Activated T-helper 17 cell treated with anti-CD3 and anti-CD28 coated beads, Interleukin-2, amount 50 U/mL, for 72 hours (primary cell): ENCODE data around the gene RING1. TPM values are rescaled to one million over a fixed set of nuclear protein-coding genes. Genes with fewer than 3 reads are reported as not detected.

ENCODE experiments used
- ATAC-seq: fragments of 150-1000 bp; cut with Tn5 transposase; replicated peaks from 2 replicates; pipeline ENCODE4 v1.10.0; 2021; ENCODE audit warnings: mild to moderate bottlenecking, moderate library complexity
- H3K27ac Mint-ChIP-seq: one replicate; pipeline ENCODE4 v1.8.0; 2022; ENCODE audit warnings: mixed read lengths
- H3K27me3 Mint-ChIP-seq: one replicate; pipeline ENCODE4 v1.8.0; 2022; ENCODE audit warnings: mixed read lengths
- H3K36me3 Mint-ChIP-seq: one replicate; pipeline ENCODE4 v1.8.0; 2022; ENCODE audit warnings: low read depth, mild to moderate bottlenecking, mixed read lengths
- H3K4me1 Mint-ChIP-seq: one replicate; pipeline ENCODE4 v1.8.0; 2022; ENCODE audit warnings: mixed read lengths
- H3K4me3 Mint-ChIP-seq: one replicate; pipeline ENCODE4 v1.8.0; 2022; ENCODE audit warnings: mild to moderate bottlenecking, mixed read lengths
- H3K9me3 Mint-ChIP-seq: one replicate; pipeline ENCODE4 v1.8.0; 2022; ENCODE audit warnings: mixed read lengths
- total RNA-seq, 2 donors: library from RNA; stranded (reverse); gene quantifications; one replicate each; pipeline ENCODE4 v1.2.3, GENCODE V29; 2022

RING1 gene
- total RNA-seq, 2 donors from 2014 or later: 22.7 to 25.1 TPM

- H3K9me3 Mint-ChIP-seq: no peaks in the 10 kb centered on the region
- peak; percentile 75 for ATAC-seq
- H3K4me3 Mint-ChIP-seq: peak overlapping the region; percentile 100
- H3K36me3 Mint-ChIP-seq: peaks cover 71% of the 10 kb centered on the region
- H3K27ac Mint-ChIP-seq: peak overlapping the region; percentile 91
- H3K27me3 Mint-ChIP-seq: no peaks in the 10 kb centered on the region
- H3K4me1 Mint-ChIP-seq: peaks cover 57% of the 10 kb centered on the region
Measured at GRCh38 chr6:33205191-33206026, 2.9 kb upstream of the RING1 start.

DNA sequence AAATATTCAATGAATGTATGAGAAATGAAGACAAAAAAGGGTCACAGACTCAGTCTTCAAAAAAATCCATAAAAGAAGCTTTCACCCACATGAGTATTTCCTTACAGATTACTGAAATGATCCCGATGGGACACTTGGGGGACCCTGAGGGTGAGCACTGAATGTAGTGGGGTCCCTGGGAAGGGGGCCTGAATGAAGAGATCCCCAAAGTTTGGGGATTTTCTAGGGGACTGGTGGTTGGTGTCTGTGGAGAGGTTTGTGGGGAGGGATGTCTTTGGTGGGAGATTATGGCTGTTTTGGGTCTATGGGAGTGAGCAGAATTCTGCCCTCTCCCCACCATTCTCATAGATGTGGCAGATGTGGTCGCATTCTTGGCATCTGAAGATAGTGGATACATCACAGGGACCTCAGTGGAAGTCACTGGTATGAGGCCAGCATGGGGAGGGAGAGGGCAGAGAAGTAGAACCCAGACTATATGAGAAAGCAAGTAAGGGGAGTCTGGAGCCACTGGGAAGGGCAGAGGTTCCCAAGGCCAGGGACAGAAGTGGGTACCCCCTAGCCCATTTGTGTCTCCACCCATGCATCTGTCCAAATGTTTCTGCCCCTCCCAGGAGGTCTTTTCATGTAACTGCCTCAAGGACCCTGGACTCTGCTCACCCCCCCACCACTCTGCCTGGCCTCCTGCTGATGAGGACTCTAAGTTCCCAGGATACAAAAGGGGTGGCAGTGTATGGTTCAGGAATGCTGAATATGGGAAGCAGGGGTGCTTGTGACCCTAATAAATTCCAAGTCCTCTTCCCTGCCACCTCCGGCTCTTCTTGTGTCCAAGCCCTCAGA lies 2.1 kb upstream of the RING1 start:
- no peaks in the 10 kb centered on the region for H3K9me3 Mint-ChIP-seq
- H3K27ac Mint-ChIP-seq: peak overlapping the region; percentile 91
- peak overlapping the region; percentile 100 for H3K4me3 Mint-ChIP-seq
- no peak for ATAC-seq
- H3K27me3 Mint-ChIP-seq: no peaks in the 10 kb centered on the region
- peaks cover 57% of the 10 kb centered on the region for H3K4me1 Mint-ChIP-seq
- H3K36me3 Mint-ChIP-seq: peaks cover 71% of the 10 kb centered on the region

DNA sequence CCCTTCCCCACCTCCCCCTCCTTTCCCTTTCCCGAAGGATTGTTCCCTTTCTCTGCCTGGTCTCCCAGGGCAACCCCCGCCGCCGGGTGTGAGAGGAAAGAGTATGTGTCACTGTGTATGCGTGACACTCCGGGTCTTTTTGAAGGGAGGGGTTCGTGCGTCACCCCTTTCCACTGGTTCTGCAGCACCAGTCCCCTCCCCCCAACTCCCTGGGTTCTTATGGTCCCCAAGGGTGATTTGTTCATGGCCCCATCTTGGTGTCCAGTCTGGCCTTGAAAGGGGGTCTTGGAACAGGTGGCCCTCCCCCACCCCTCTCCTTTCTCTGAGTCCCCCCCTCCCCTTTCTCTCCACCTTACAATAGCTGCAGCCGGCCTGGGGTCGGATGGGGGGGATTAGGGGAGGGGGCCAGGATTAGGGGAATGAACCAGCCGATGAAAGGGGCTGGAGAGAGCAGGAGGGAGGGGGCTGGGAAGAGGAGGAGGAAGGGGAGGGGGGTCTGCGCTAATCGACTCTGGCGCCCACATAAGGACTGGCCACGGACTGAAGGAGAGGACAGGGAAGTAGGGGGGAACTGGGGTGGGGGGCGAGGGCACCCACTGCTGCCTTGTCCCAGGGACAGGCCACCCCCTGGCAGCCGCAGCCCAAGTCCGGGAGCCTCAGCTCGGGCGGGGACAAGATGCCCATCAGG lies 1.3 kb upstream of the RING1 start:
- H3K4me3 Mint-ChIP-seq: peak overlapping the region; percentile 100
- ATAC-seq: no peak

GRCh38 chr6:33207552-33208090 lies 679 bp upstream of the RING1 start:
- Mint-ChIP-seq H3K27ac (peak overlapping the region; percentile 94), H3K4me1 (peaks cover 47% of the 10 kb centered on the region), H3K36me3 (peaks cover 70% of the 10 kb centered on the region), H3K4me3 (peak overlapping the region; percentile 100), H3K27me3 (peaks cover 3% of the 10 kb centered on the region), H3K9me3 (no peaks in the 10 kb centered on the region)
- no peak for ATAC-seq

More for the DNA sequence above, 1.3 kb upstream of the RING1 start:
- H3K9me3 Mint-ChIP-seq: no peaks in the 10 kb centered on the region
- peaks cover 70% of the 10 kb centered on the region for H3K36me3 Mint-ChIP-seq
- no peaks in the 10 kb centered on the region for H3K27me3 Mint-ChIP-seq
- peaks cover 51% of the 10 kb centered on the region for H3K4me1 Mint-ChIP-seq
- H3K27ac Mint-ChIP-seq: peak overlapping the region; percentile 91

DNA sequence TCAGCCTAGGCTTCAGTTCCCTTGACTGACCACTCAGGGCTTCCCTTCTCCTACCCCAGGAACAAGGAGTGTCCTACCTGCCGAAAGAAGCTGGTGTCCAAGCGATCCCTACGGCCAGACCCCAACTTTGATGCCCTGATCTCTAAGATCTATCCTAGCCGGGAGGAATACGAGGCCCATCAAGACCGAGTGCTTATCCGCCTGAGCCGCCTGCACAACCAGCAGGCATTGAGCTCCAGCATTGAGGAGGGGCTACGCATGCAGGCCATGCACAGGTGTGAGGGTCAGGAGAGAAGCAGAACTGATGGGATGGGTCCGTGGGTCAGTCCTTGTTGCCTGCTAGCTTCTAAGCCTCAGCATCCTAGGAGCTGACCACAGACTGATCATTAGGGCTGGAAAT lies 1.6 kb downstream of the RING1 start:
- Mint-ChIP-seq H3K4me3 (peak overlapping the region; percentile 100), H3K27ac (no peak overlapping the region), H3K9me3 (no peaks in the 10 kb centered on the region), H3K36me3 (peaks cover 61% of the 10 kb centered on the region), H3K4me1 (peaks cover 40% of the 10 kb centered on the region), H3K27me3 (peaks cover 18% of the 10 kb centered on the region)
- no peak for ATAC-seq

GRCh38 chr6:33211136-33211535 lies 2.8 kb downstream of the RING1 start:
- H3K36me3 Mint-ChIP-seq: peaks cover 52% of the 10 kb centered on the region
- H3K27ac Mint-ChIP-seq: no peak overlapping the region
- no peak overlapping the region for H3K4me3 Mint-ChIP-seq
- H3K4me1 Mint-ChIP-seq: peaks cover 27% of the 10 kb centered on the region
- H3K9me3 Mint-ChIP-seq: no peaks in the 10 kb centered on the region
- H3K27me3 Mint-ChIP-seq: peaks cover 21% of the 10 kb centered on the region
- no peak for ATAC-seq

GRCh38 chr6:33211666-33212422 lies 3.5 kb downstream of the RING1 start:
- Mint-ChIP-seq H3K4me1 (peaks cover 24% of the 10 kb centered on the region), H3K9me3 (no peaks in the 10 kb centered on the region), H3K27ac (no peak overlapping the region), H3K27me3 (peaks cover 21% of the 10 kb centered on the region), H3K36me3 (peaks cover 52% of the 10 kb centered on the region), H3K4me3 (no peak overlapping the region)
- no peak for ATAC-seq

DNA sequence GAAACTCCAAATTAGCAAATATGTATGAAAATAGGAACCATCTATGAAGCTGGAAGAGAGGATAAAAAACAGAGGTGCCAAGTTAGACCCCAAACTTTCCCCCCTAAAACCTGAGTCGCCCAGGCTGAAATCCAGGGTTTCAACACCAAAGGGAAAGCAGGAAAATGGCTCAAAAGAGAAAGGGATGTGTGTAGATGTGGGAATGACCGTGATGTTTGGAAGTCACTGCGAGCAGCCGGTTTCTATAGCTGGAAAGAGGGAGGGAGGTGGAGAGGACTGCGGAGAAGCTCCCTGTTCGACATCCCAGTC lies 4.5 kb downstream of the RING1 start:
- H3K4me3 Mint-ChIP-seq: peak overlapping the region; percentile 50
- ATAC-seq: no peak
- H3K36me3 Mint-ChIP-seq: peaks cover 52% of the 10 kb centered on the region
- no peaks in the 10 kb centered on the region for H3K9me3 Mint-ChIP-seq
- H3K4me1 Mint-ChIP-seq: peaks cover 24% of the 10 kb centered on the region
- peaks cover 25% of the 10 kb centered on the region for H3K27me3 Mint-ChIP-seq
- peak overlapping the region; percentile 61 for H3K27ac Mint-ChIP-seq

- peaks cover 24% of the 10 kb centered on the region for H3K4me1 Mint-ChIP-seq
- H3K4me3 Mint-ChIP-seq: peak overlapping the region; percentile 50
- H3K27ac Mint-ChIP-seq: peak overlapping the region; percentile 61
- no peak for ATAC-seq
- no peaks in the 10 kb centered on the region for H3K9me3 Mint-ChIP-seq
- H3K36me3 Mint-ChIP-seq: peaks cover 52% of the 10 kb centered on the region
- H3K27me3 Mint-ChIP-seq: peaks cover 30% of the 10 kb centered on the region
Measured at GRCh38 chr6:33213166-33213988, 5.1 kb downstream of the RING1 start.

GRCh38 chr6:33213989-33214335 lies 5.7 kb downstream of the RING1 start:
- Mint-ChIP-seq H3K4me1 (peaks cover 20% of the 10 kb centered on the region), H3K27ac (peak overlapping the region; percentile 61), H3K36me3 (peaks cover 47% of the 10 kb centered on the region), H3K4me3 (peak overlapping the region; percentile 50), H3K27me3 (peaks cover 36% of the 10 kb centered on the region), H3K9me3 (no peaks in the 10 kb centered on the region)
- no peak for ATAC-seq

DNA sequence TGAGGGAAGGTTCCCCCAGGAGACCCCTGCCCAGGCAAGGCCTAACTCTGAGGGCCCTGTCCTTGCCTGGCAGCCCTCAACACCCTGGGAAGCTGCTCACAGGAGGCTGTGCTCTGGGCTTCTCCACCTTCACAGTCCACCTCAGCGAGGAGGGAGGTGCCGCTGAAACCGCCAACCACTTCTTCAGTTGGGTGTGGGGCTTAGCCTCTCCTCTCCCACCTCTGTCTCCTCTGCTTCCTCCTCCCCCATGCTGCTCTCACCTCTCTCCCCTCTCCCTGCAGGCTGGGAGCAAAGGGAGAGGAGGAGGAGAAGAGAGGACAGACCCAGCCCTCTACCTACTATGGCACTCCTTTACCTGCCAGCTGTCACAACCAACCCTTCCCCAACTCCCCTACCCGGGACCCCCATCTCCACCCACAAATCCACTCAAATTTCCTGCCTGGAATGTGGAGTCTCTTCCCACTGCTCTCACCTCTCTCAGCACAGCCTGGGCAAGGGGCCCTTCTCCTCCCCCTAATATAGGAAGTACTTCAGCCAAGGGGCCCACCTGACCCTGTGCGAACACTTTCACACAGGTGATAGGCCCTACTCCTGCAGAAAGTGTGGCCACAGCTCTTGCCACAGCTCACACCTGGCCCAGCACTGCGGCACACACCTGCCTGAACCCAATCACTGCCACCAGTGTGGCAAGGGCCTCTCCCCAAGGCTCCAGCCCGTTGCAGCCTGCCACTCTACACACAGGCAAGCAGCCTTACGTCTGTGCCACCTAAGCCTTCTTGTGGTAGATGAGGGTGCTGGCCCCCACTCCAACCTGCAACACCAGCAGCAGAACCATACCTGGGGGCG lies 7.2 kb downstream of the RING1 start:
- Mint-ChIP-seq H3K4me1 (peaks cover 13% of the 10 kb centered on the region), H3K27ac (no peak overlapping the region), H3K9me3 (no peaks in the 10 kb centered on the region), H3K36me3 (peaks cover 32% of the 10 kb centered on the region), H3K27me3 (peaks cover 42% of the 10 kb centered on the region), H3K4me3 (no peak overlapping the region)
- ATAC-seq: no peak

- no peak overlapping the region for H3K27ac Mint-ChIP-seq
- H3K36me3 Mint-ChIP-seq: peaks cover 25% of the 10 kb centered on the region
- peaks cover 42% of the 10 kb centered on the region for H3K27me3 Mint-ChIP-seq
- H3K4me3 Mint-ChIP-seq: no peak overlapping the region
- no peaks in the 10 kb centered on the region for H3K9me3 Mint-ChIP-seq
- H3K4me1 Mint-ChIP-seq: peaks cover 13% of the 10 kb centered on the region
- no peak for ATAC-seq
Measured at GRCh38 chr6:33216117-33216649, 7.9 kb downstream of the RING1 start.
